ENCODE results near the gene CBX5. TPM values are rescaled to one million over a fixed set of nuclear protein-coding genes. Genes with fewer than 3 reads are reported as not detected.

The CBX5 gene
- total and polyA plus RNA-seq, 9 of the 15 experiments (the other 6 are each of a cell fraction or from before 2014, with no cell fraction given): 32.6 to 102 (median 59.2) TPM

DNA sequence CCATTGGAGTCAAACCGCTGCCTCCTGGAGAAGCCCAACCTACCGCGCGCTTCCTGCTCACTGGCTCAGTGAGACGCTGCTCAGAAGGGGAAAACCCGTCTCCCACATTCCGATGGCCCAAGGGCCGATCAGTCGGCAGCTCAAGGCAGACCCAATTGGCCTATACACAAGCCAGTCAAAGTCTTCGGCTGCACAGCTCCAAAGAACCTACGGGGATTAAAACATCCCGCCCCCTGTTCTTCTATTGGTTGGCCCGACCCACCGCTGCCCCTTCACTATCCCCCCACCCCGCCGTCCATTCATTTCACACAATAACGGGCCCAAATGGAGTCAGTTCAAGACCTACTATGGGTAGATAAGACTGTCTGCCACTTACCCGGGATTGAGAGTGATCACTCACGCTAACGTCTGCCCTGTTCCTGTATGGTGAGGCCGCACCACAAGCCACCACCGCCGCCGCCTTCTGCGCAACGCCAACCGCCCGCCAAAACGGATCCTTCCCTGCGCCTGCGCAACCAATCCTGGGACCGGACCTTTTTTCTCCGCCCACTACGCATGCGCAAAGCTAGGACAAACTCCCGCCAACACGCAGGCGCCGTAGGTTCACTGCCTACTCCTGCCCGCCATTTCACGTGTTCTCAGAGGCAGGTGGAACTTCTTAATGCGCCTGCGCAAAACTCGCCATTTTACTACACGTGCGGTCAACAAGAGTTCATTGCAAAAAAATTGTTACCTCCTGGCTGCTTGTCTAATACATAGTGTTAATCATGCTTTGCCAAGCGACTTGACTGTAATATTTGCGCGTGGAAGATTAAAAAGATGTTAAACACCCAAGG is at the start of gene CBX5 (continued):
- TF ChIP-seq ZBTB12 (CRISPR knock-in tag; IDR thresholded peaks at IDR 0.05): no peak
- TF ChIP-seq NFATC3 (IDR thresholded peaks at IDR 0.05): no peak
- no peak for TF ChIP-seq IRF1 (CRISPR knock-in tag; IDR thresholded peaks at IDR 0.05; ENCODE audit: borderline replicate concordance)
- TF ChIP-seq PHF20 (IDR thresholded peaks at IDR 0.05; ENCODE audit: partially characterized antibody): peak; percentile 41
- TF ChIP-seq, protein P1, sequence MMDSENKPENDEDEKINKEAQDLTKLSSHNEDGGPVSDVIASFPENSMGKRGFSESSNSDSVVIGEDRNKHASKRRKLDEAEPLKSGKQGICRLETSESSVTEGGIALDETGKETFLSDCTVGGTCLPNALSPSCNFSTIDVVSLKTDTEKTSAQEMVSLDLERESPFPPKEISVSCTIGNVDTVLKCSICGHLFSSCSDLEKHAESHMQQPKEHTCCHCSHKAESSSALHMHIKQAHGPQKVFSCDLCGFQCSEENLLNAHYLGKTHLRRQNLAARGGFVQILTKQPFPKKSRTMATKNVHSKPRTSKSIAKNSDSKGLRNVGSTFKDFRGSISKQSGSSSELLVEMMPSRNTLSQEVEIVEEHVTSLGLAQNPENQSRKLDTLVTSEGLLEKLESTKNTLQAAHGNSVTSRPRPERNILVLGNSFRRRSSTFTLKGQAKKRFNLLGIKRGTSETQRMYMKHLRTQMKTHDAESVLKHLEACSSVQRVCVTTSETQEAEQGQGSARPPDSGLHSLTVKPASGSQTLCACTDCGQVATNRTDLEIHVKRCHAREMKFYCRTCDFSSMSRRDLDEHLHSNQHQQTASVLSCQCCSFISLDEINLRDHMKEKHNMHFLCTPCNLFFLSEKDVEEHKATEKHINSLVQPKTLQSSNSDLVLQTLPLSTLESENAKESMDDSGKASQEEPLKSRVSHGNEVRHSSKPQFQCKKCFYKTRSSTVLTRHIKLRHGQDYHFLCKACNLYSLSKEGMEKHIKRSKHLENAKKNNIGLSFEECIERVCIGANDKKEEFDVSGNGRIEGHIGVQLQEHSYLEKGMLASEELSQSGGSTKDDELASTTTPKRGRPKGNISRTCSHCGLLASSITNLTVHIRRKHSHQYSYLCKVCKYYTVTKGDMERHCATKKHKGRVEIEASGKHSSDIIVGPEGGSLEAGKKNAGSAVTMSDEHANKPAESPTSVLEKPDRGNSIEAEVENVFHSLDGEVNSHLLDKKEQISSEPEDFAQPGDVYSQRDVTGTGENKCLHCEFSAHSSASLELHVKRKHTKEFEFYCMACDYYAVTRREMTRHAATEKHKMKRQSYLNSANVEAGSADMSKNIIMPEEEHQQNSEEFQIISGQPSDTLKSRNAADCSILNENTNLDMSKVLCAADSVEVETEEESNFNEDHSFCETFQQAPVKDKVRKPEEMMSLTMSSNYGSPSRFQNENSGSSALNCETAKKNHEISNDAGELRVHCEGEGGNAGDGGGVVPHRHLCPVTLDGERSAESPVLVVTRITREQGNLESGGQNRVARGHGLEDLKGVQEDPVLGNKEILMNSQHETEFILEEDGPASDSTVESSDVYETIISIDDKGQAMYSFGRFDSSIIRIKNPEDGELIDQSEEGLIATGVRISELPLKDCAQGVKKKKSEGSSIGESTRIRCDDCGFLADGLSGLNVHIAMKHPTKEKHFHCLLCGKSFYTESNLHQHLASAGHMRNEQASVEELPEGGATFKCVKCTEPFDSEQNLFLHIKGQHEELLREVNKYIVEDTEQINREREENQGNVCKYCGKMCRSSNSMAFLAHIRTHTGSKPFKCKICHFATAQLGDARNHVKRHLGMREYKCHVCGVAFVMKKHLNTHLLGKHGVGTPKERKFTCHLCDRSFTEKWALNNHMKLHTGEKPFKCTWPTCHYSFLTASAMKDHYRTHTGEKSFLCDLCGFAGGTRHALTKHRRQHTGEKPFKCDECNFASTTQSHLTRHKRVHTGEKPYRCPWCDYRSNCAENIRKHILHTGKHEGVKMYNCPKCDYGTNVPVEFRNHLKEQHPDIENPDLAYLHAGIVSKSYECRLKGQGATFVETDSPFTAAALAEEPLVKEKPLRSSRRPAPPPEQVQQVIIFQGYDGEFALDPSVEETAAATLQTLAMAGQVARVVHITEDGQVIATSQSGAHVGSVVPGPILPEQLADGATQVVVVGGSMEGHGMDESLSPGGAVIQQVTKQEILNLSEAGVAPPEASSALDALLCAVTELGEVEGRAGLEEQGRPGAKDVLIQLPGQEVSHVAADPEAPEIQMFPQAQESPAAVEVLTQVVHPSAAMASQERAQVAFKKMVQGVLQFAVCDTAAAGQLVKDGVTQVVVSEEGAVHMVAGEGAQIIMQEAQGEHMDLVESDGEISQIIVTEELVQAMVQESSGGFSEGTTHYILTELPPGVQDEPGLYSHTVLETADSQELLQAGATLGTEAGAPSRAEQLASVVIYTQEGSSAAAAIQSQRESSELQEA (IDR thresholded peaks at IDR 0.05; ENCODE audit: low read depth): no peak
- TF ChIP-seq FOXJ3 (CRISPR knock-in tag; IDR thresholded peaks at IDR 0.05): no peak
- TF ChIP-seq CBX2 (IDR thresholded peaks at IDR 0.05; ENCODE audit: insufficient read depth, low read length, poor library complexity, severe bottlenecking): no peak
- no peak; the same call in 1 of the 2 replicates for TF ChIP-seq CEBPG (CRISPR knock-in tag; IDR thresholded peaks at IDR 0.05)
- no peak for TF ChIP-seq CEBPG (tag; conservative IDR thresholded peaks at IDR 0.05 in 1 of 2, IDR thresholded peaks at IDR 0.05 in 1 of 2)
- peak; percentile 30; the same call in 1 of the 2 replicates for TF ChIP-seq JUN (IDR thresholded peaks at IDR 0.05; ENCODE audit: borderline replicate concordance, low read depth, low read length)
- 0 out of 2 replicates have a peak, but pooled peaks have one; percentile 38 for TF ChIP-seq JUN (CRISPR knock-in tag; IDR thresholded peaks at IDR 0.05; ENCODE audit: borderline replicate concordance)
- no peak for TF ChIP-seq KLF6 (CRISPR knock-in tag; IDR thresholded peaks at IDR 0.05; ENCODE audit: borderline replicate concordance)
- peak; percentile 90 for TF ChIP-seq NFYB (IDR thresholded peaks at IDR 0.05; ENCODE audit: extremely low read depth, insufficient read length)
- no peak for TF ChIP-seq SMARCC2 (IDR thresholded peaks at IDR 0.05; ENCODE audit: low read depth)
- TF ChIP-seq CBFB (CRISPR knock-in tag; IDR thresholded peaks at IDR 0.05): no peak
- no peak for TF ChIP-seq RBM15 (IDR thresholded peaks at IDR 0.05; ENCODE audit: insufficient read depth, low read length)
- TF ChIP-seq ILK (tag; IDR thresholded peaks at IDR 0.05; ENCODE audit: borderline replicate concordance, low read depth): no peak
